Panc1 (cell line): ENCODE measurements around the gene WDR35. TPM values are rescaled to one million over a fixed set of nuclear protein-coding genes. Genes with fewer than 3 reads are reported as not detected.

Source experiments
- ATAC-seq: fragments of 200-7000 bp; cut with Tn5 transposase; 2 replicates; pipeline ENCODE4 v1.9.1; 2020; ENCODE audit warnings: mild to moderate bottlenecking, moderate library complexity
- BruUV-seq: library from RNA; stranded (reverse); fragments of 400-500 nt; replicated peaks from 2 replicates; lab custom pipeline; 2021; lab: Mats Ljungman, UMichigan
- CTCF ChIA-PET: fragments of 300-600 bp; sonication (Branson Sonifier 250); formaldehyde crosslinking; loops from one replicate; lab custom pipeline; 2022; ENCODE audit warnings: antibody characterized with exemption; lab: Charles Lee
- POLR2A ChIA-PET: fragments of 300-600 bp; sonication (Branson Sonifier 250); formaldehyde crosslinking; loops from one replicate; lab custom pipeline; 2022; ENCODE audit warnings: antibody characterized with exemption; lab: Charles Lee
- DNase-seq: peaks from one replicate; pipeline ENCODE4 v3.0.0-alpha.2; 2010; ENCODE audit warnings: low read depth, low spot score
- H3K27ac ChIP-seq: 2 replicates; pipeline ENCODE4 v1.5.1; 2011; ENCODE audit warnings: mild to moderate bottlenecking, low read length, inconsistent platforms
- H3K27me3 ChIP-seq: fragments of 200-500 bp; sonication (Bioruptor generic); 2 replicates; pipeline ENCODE4 v1.6.0; 2014; ENCODE audit warnings: low read length, inconsistent platforms; ENCODE audit not compliant: control insufficient read depth, insufficient read depth
- H3K36me3 ChIP-seq: fragments of 200-500 bp; sonication (Bioruptor generic); 2 replicates; pipeline ENCODE4 v1.5.1; 2014; ENCODE audit warnings: inconsistent platforms, mild to moderate bottlenecking, low read length, moderate library complexity; ENCODE audit not compliant: control insufficient read depth, insufficient read depth
- H3K4me1 ChIP-seq: 2 replicates; pipeline ENCODE4 v1.5.1; 2011; ENCODE audit warnings: inconsistent platforms, mild to moderate bottlenecking, low read length, moderate library complexity; ENCODE audit not compliant: control insufficient read depth, insufficient read depth
- H3K4me3 ChIP-seq, 2 experiments: 2 replicates each; pipeline ENCODE4 v1.5.1; 2011 to 2012; ENCODE audit warnings: low read depth in 2 of 2, low read length in 2 of 2, mild to moderate bottlenecking in 2 of 2, inconsistent platforms in 1 of 2, moderate library complexity in 1 of 2
- H3K9me3 ChIP-seq: fragments of 200-500 bp; sonication (Bioruptor generic); 2 replicates; pipeline ENCODE4 v1.5.1; 2014; ENCODE audit warnings: low read depth, mild to moderate bottlenecking, inconsistent platforms, low read length, moderate library complexity; ENCODE audit not compliant: control insufficient read depth, insufficient read depth
- CTCF ChIP-seq: fragments of 450-650 bp; IDR thresholded peaks from 2 replicates; pipeline ENCODE4 v1.5.1; 2017; ENCODE audit warnings: mild to moderate bottlenecking
- POLR2AphosphoS5 ChIP-seq: IDR thresholded peaks from 2 replicates; pipeline ENCODE4 v1.6.1; 2012; ENCODE audit warnings: mild to moderate bottlenecking, low read depth, low read length, moderate library complexity
- REST ChIP-seq, 2 experiments: IDR thresholded peaks; 2 replicates each; pipeline ENCODE4 v1.6.1; 2011 to 2012; ENCODE audit warnings: low read depth in 2 of 2, control low read depth in 1 of 2, low read length in 1 of 2, mild to moderate bottlenecking in 1 of 2, moderate library complexity in 1 of 2; ENCODE audit not compliant: insufficient read depth in 1 of 2
- SIN3A ChIP-seq: IDR thresholded peaks from 2 replicates; pipeline ENCODE4 v1.6.1; 2012; ENCODE audit warnings: low read depth, mild to moderate bottlenecking, low read length, moderate library complexity, borderline replicate concordance; ENCODE audit not compliant: insufficient read depth
- TCF7L2 ChIP-seq: IDR thresholded peaks from 2 replicates; pipeline ENCODE4 v1.6.1; 2011; ENCODE audit warnings: mild to moderate bottlenecking, low read depth, low read length, inconsistent platforms
- in situ Hi-C: cut with HindIII; loops from 2 replicates; pipeline ENCODE4 v1.10.0; 2016; ENCODE audit warnings: low sequenced_read_pairs, low pct_unique_long_range_greater_than_20kb
- intact Hi-C: fragments of 100-400 bp; cut with micrococcal nuclease; formaldehyde crosslinking; loops from one replicate; pipeline ENCODE4 v1.10.0; 2022; ENCODE audit not compliant: unreplicated experiment
- total RNA-seq: library from RNA; stranded (reverse); gene quantifications from one replicate; pipeline ENCODE4 v1.2.1, GENCODE V29; 2021; ENCODE audit not compliant: unreplicated experiment

The WDR35 gene
- total RNA-seq, 1 experiment from 2014 or later: 13.8 TPM

- no peaks in the 10 kb centered on the region for H3K27me3 ChIP-seq
- in situ Hi-C loops (no loop called here), intact Hi-C loops (no loop called here)
- H3K27ac ChIP-seq: no peak overlapping the region
- BruUV-seq: no TSS peak
- no peaks in the 10 kb centered on the region for H3K36me3 ChIP-seq
- H3K4me1 ChIP-seq: 0 out of 2 replicates have a peak, but pooled peaks cover 5% of the 10 kb centered on the region
- TF ChIP-seq POLR2AphosphoS5: no peak
- no peak for TF ChIP-seq REST (IDR thresholded peaks at IDR 0.05; ENCODE audit: insufficient read depth in 1 of 2, low read depth in 2 of 2, low read length in 1 of 2)
- TF ChIP-seq CTCF: no peak
- TF ChIP-seq TCF7L2: no peak
- no peak for TF ChIP-seq SIN3A
- H3K9me3 ChIP-seq: no peaks in the 10 kb centered on the region
- H3K4me3 ChIP-seq: no peak overlapping the region
- no peak for ATAC-seq
- ChIA-PET POLR2A (no interaction called here), CTCF (interaction anchor here (1.0 kb wide), 1 partner anchor 11 kb away, joined by 6 read pairs; no protein-coding TSS in a partner anchor)
- DNase-seq: no peak
Measured at GRCh38 chr2:20027260-20027677, 37.4 kb upstream of the WDR35 start.

DNA sequence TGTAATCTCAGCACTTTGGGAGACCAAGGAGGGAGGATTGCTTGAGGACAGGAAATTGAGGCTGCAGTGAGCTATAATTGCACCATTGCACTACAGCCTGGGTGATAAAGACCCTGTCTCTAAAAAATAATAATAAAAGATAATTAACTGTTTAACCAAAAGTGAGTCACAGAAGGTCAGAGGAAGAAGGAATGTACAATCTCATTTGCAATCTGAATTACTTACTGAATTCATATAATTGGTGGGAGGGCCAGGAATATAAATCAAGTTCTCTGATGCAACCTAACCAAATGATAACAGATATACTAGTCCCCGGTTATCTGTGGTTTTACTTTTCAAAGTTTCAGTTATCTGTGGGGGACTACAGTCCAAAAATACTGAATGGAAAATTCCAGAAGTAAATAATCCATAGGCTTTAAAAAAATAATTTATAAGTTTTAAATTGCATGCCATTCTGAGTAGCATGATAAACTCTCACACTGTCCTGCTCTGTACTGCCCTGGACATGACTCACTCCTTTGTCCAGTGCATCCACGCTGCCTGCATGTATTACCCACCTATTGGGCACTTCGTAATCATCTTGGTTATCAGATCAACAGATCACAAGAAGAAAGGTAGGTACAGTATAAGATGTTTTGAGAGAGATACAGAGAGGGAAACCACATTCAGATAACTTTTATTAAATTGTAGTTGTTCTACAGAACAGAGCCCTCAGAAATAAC, 35.3 kb upstream of the WDR35 start:
- Histone ChIP-seq H3K36me3 (no peaks in the 10 kb centered on the region), H3K4me3 (no peak overlapping the region), H3K27me3 (no peaks in the 10 kb centered on the region), H3K4me1 (0 out of 2 replicates have a peak, but pooled peaks cover 5% of the 10 kb centered on the region), H3K27ac (no peak overlapping the region), H3K9me3 (no peaks in the 10 kb centered on the region)
- POLR2A ChIA-PET: no interaction called here
- no peak for DNase-seq
- peak; percentile 89 for ATAC-seq
- in situ Hi-C loops: no loop called here
- no peak for TF ChIP-seq REST (IDR thresholded peaks at IDR 0.05; ENCODE audit: insufficient read depth in 1 of 2, low read depth in 2 of 2, low read length in 1 of 2)
- TF ChIP-seq TCF7L2: no peak
- no peak for TF ChIP-seq CTCF
- no peak for TF ChIP-seq POLR2AphosphoS5
- no peak for TF ChIP-seq SIN3A
- CTCF ChIA-PET: no interaction called here
- intact Hi-C loops: no loop called here
- no TSS peak for BruUV-seq
